GM12872 (cell line): ENCODE measurements around the gene CCNF.

ENCODE experiments used
- TF ChIP-seq, protein P1 (sequence below): IDR thresholded peaks from 3 replicates; pipeline ENCODE4 v1.5.1; 2011; ENCODE audit warnings: low read depth, mild to moderate bottlenecking, low read length, moderate library complexity; ENCODE audit not compliant: insufficient read depth

The CCNF gene

DNA sequence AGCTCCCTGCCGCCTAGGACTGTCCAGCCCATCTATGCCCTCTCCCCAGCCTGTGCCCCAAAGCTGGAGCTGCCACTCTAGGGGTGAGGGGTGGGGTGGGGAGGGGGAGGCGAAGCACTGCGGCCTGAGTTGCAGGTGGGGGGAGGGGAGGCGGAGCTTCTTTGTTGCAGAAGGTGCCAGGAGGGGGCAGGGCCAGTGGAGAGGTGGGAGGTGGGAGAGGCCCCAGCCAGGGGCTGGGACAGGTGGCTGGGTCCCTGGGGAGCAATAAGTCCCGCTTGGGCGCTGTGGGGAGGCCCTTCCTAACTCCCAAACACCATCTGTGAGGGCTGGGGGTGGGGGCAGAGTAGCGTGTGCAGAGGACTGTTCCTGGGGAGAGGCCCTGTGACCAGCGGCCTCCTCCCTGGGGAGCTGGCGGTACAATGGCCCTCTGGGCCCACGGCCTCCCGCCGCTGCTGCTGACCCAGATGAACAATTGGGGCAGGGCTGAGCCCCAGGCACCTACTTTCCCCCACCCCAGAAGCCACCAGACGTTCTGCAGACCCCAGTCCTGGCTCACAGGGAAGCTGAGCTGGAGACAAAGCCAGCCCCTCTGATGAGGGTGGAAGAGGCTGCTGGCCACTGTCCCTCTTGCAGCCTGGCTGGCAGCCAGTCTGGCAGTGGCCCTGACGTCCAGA is 39.6 kb downstream of the CCNF start:
- TF ChIP-seq, protein P1, sequence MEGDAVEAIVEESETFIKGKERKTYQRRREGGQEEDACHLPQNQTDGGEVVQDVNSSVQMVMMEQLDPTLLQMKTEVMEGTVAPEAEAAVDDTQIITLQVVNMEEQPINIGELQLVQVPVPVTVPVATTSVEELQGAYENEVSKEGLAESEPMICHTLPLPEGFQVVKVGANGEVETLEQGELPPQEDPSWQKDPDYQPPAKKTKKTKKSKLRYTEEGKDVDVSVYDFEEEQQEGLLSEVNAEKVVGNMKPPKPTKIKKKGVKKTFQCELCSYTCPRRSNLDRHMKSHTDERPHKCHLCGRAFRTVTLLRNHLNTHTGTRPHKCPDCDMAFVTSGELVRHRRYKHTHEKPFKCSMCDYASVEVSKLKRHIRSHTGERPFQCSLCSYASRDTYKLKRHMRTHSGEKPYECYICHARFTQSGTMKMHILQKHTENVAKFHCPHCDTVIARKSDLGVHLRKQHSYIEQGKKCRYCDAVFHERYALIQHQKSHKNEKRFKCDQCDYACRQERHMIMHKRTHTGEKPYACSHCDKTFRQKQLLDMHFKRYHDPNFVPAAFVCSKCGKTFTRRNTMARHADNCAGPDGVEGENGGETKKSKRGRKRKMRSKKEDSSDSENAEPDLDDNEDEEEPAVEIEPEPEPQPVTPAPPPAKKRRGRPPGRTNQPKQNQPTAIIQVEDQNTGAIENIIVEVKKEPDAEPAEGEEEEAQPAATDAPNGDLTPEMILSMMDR: no peak

- TF ChIP-seq, protein P1: no peak
Measured at GRCh38 chr16:2469399-2470233, 40.4 kb downstream of the CCNF start.

DNA sequence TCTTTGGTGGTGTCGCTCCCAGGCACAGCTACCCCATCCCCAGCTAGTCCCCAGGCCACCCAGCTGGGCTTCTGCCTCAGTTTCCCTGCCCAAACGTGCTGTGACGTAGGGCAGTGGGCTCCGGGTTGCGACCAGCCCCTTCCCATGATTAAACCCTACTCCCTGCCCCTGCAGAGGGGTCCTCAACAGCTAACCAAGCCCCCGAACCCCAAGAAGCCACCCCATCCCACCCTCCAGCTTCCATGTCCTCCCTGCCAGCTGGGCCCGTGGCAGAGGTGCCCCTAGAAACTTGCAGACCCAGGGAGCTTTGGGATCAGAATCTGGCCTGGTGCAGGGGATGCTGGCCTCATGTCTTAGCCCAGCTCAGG is 41.0 kb downstream of the CCNF start:
- TF ChIP-seq, protein P1: no peak

GRCh38 chr16:2470603-2471015 is 41.4 kb downstream of the CCNF start:
- TF ChIP-seq, protein P1: no peak

DNA sequence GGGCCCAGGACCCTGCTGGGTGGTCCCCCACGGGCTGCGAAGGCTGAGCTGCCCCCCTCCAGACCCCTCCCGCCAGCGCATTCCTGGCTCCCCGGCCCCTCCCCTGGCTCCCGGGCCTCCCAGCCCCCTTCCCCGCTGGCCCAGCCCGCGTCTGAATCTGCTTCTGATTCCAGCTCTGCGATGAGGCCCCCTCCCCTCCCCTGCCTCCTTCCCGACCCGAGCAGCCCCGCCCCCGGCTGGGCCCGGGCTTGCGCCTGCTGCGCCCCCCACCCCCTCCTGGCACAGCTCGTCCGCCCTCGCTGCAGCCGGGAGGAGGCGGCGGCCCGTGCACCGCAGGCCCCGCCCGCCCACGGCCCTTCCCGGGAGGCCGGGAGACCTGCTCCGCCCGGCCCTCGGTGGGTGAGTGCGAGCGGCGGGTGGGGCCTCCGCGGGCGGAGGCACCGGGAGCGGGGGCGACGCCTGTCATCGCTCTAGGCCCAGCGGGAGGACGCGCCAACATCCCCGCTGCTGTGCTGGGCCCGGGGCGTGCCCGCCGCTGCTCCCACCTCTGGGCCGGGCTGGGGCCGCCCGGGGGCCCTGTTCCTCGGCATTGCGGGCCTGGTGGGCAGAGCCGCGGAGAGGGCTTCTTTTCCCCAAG is 41.9 kb downstream of the CCNF start, which contains the start of gene NTN3:
NTN3 (plus strand) TSS at position 282 of the 637 bp plus-strand sequence. CDS start 405 bp downstream, outside the sequence.
- TF ChIP-seq, protein P1: no peak

DNA sequence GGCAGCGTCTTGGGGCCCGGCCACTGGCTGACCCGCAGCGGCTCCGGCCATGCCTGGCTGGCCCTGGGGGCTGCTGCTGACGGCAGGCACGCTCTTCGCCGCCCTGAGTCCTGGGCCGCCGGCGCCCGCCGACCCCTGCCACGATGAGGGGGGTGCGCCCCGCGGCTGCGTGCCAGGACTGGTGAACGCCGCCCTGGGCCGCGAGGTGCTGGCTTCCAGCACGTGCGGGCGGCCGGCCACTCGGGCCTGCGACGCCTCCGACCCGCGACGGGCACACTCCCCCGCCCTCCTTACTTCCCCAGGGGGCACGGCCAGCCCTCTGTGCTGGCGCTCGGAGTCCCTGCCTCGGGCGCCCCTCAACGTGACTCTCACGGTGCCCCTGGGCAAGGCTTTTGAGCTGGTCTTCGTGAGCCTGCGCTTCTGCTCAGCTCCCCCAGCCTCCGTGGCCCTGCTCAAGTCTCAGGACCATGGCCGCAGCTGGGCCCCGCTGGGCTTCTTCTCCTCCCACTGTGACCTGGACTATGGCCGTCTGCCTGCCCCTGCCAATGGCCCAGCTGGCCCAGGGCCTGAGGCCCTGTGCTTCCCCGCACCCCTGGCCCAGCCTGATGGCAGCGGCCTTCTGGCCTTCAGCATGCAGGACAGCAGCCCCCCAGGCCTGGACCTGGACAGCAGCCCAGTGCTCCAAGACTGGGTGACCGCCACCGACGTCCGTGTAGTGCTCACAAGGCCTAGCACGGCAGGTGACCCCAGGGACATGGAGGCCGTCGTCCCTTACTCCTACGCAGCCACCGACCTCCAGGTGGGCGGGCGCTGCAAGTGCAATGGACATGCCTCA is 42.6 kb downstream of the CCNF start:
- TF ChIP-seq, protein P1: no peak

GRCh38 chr16:2472488-2472864 is 43.2 kb downstream of the CCNF start:
- TF ChIP-seq, protein P1: no peak
